ENCODE data around the gene CCDC183.
A peak's percentile ranks its signal among the peaks of the same experiment; 100 is the strongest.

DNA sequence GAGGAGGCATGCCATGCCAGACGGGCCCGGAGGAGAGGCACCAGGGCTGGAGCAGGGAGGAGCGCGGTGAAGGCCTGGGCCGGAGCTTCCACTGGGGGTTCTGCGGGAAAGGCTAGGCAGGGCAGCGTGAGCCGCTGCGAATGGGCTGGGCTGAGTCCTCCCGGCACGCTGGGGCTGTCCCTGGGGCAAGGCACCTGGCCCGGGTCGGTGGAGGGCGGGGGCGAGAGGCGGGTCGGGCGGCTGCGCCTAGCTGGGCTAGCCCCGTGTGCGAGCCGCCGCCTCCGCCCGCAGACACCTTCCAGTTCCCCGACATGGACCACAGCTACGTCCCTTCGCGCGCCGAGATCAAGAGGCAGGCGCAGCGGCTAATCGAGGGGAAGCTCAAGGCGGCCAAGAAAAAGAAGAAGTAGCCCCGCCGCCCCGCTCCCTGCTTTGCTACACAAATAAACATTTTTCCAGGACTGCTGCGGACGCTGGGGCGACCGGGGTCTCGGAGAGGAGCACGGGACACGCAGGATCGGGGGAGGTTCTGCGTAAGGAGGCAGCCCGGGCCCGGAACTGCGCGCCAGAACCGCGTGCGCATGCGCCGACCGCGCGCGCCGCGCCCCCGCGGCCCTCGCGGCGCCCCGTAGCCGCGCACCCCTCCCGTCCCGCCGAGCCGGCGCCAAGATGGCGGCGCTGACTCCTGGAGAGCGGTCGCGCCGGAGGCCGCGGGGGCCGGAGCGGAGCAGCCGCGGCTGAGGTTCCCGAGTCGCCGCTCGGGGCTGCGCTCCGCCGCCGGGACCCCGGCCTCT lies 11.3 kb downstream of the CCDC183 start, which contains the start of gene RABL6:
- no peak for TF ChIP-seq CTCF (IDR thresholded peaks at IDR 0.05)
- TF ChIP-seq POLR2AphosphoS5 (IDR thresholded peaks at IDR 0.05): peak; percentile 51 to 80 (median 67)
- no peak for TF ChIP-seq EP300 (IDR thresholded peaks at IDR 0.05; ENCODE audit: low read depth)
- TF ChIP-seq POLR2A (IDR thresholded peaks at IDR 0.05): peak; percentile 67
